Measurements from ENCODE around the gene GLB1L3.

- no peak for TF ChIP-seq CTCF (IDR thresholded peaks at IDR 0.05; ENCODE audit: extremely low read depth in 1 of 2, insufficient read depth in 1 of 2, low read depth in 1 of 2, low read length in 2 of 2)
- TF ChIP-seq POLR2A (IDR thresholded peaks at IDR 0.05; ENCODE audit: low read depth, low read length), result no peak
- TF ChIP-seq POLR2AphosphoS5 (IDR thresholded peaks at IDR 0.05; ENCODE audit: insufficient read depth, low read depth, low read length), result no peak
- TF ChIP-seq EZH2 (IDR thresholded peaks at IDR 0.05; ENCODE audit: borderline replicate concordance, low read depth, low read length, severe bottlenecking), result no peak
Measured at GRCh38 chr11:134361661-134362060, 85.5 kb downstream of the GLB1L3 start.
